Measurements from ENCODE around the gene C3orf22.

Gene C3orf22

GRCh38 chr3:126510308-126510910 lies 48.3 kb downstream of the C3orf22 start:
- no peak for DNase-seq

GRCh38 chr3:126509597-126510307 lies 49.0 kb downstream of the C3orf22 start:
- DNase-seq: no peak

GRCh38 chr3:126508564-126508964 lies 50.2 kb downstream of the C3orf22 start:
- no peak for DNase-seq

- DNase-seq: no peak
These were observed 50.8 kb downstream of the C3orf22 start for GRCh38 chr3:126507886-126508285.

- DNase-seq: no peak
These were observed 55.0 kb downstream of the C3orf22 start for GRCh38 chr3:126503701-126504100.

GRCh38 chr3:126502656-126503055 lies 56.1 kb downstream of the C3orf22 start:
- DNase-seq: no peak

GRCh38 chr3:126501736-126502135 lies 57.0 kb downstream of the C3orf22 start:
- DNase-seq: no peak

- no peak for DNase-seq
These were observed 57.7 kb downstream of the C3orf22 start for GRCh38 chr3:126501054-126501453.

GRCh38 chr3:126500016-126500415 lies 58.7 kb downstream of the C3orf22 start:
- DNase-seq: no peak
